Panc1 (cell line): ENCODE measurements around the gene LPP. TPM values are rescaled to one million over a fixed set of nuclear protein-coding genes. Genes with fewer than 3 reads are reported as not detected.

Experiments used
- ATAC-seq: fragments of 200-7000 bp; cut with Tn5 transposase; 2 replicates; pipeline ENCODE4 v1.9.1; 2020; ENCODE audit warnings: mild to moderate bottlenecking, moderate library complexity
- BruUV-seq: library from RNA; stranded (reverse); fragments of 400-500 nt; replicated peaks from 2 replicates; lab custom pipeline; 2021; lab: Mats Ljungman, UMichigan
- CTCF ChIA-PET: fragments of 300-600 bp; sonication (Branson Sonifier 250); formaldehyde crosslinking; loops from one replicate; lab custom pipeline; 2022; ENCODE audit warnings: antibody characterized with exemption; lab: Charles Lee
- POLR2A ChIA-PET: fragments of 300-600 bp; sonication (Branson Sonifier 250); formaldehyde crosslinking; loops from one replicate; lab custom pipeline; 2022; ENCODE audit warnings: antibody characterized with exemption; lab: Charles Lee
- DNase-seq: peaks from one replicate; pipeline ENCODE4 v3.0.0-alpha.2; 2010; ENCODE audit warnings: low read depth, low spot score
- H3K27ac ChIP-seq: 2 replicates; pipeline ENCODE4 v1.5.1; 2011; ENCODE audit warnings: mild to moderate bottlenecking, low read length, inconsistent platforms
- H3K27me3 ChIP-seq: fragments of 200-500 bp; sonication (Bioruptor generic); 2 replicates; pipeline ENCODE4 v1.6.0; 2014; ENCODE audit warnings: low read length, inconsistent platforms; ENCODE audit not compliant: control insufficient read depth, insufficient read depth
- H3K36me3 ChIP-seq: fragments of 200-500 bp; sonication (Bioruptor generic); 2 replicates; pipeline ENCODE4 v1.5.1; 2014; ENCODE audit warnings: inconsistent platforms, mild to moderate bottlenecking, low read length, moderate library complexity; ENCODE audit not compliant: control insufficient read depth, insufficient read depth
- H3K4me1 ChIP-seq: 2 replicates; pipeline ENCODE4 v1.5.1; 2011; ENCODE audit warnings: inconsistent platforms, mild to moderate bottlenecking, low read length, moderate library complexity; ENCODE audit not compliant: control insufficient read depth, insufficient read depth
- H3K4me3 ChIP-seq, 2 experiments: 2 replicates each; pipeline ENCODE4 v1.5.1; 2011 to 2012; ENCODE audit warnings: low read depth in 2 of 2, low read length in 2 of 2, mild to moderate bottlenecking in 2 of 2, inconsistent platforms in 1 of 2, moderate library complexity in 1 of 2
- H3K9me3 ChIP-seq: fragments of 200-500 bp; sonication (Bioruptor generic); 2 replicates; pipeline ENCODE4 v1.5.1; 2014; ENCODE audit warnings: low read depth, mild to moderate bottlenecking, inconsistent platforms, low read length, moderate library complexity; ENCODE audit not compliant: control insufficient read depth, insufficient read depth
- CTCF ChIP-seq: fragments of 450-650 bp; IDR thresholded peaks from 2 replicates; pipeline ENCODE4 v1.5.1; 2017; ENCODE audit warnings: mild to moderate bottlenecking
- POLR2AphosphoS5 ChIP-seq: IDR thresholded peaks from 2 replicates; pipeline ENCODE4 v1.6.1; 2012; ENCODE audit warnings: mild to moderate bottlenecking, low read depth, low read length, moderate library complexity
- SIN3A ChIP-seq: IDR thresholded peaks from 2 replicates; pipeline ENCODE4 v1.6.1; 2012; ENCODE audit warnings: low read depth, mild to moderate bottlenecking, low read length, moderate library complexity, borderline replicate concordance; ENCODE audit not compliant: insufficient read depth
- TCF7L2 ChIP-seq: IDR thresholded peaks from 2 replicates; pipeline ENCODE4 v1.6.1; 2011; ENCODE audit warnings: mild to moderate bottlenecking, low read depth, low read length, inconsistent platforms
- in situ Hi-C: cut with HindIII; loops from 2 replicates; pipeline ENCODE4 v1.10.0; 2016; ENCODE audit warnings: low sequenced_read_pairs, low pct_unique_long_range_greater_than_20kb
- intact Hi-C: fragments of 100-400 bp; cut with micrococcal nuclease; formaldehyde crosslinking; loops from one replicate; pipeline ENCODE4 v1.10.0; 2022; ENCODE audit not compliant: unreplicated experiment
- total RNA-seq: library from RNA; stranded (reverse); gene quantifications from one replicate; pipeline ENCODE4 v1.2.1, GENCODE V29; 2021; ENCODE audit not compliant: unreplicated experiment
- TF ChIP-seq, protein P1 (sequence below), 2 experiments: IDR thresholded peaks; 2 replicates each; pipeline ENCODE4 v1.6.1; 2011 to 2012; ENCODE audit warnings: low read depth in 2 of 2, control low read depth in 1 of 2, low read length in 1 of 2, mild to moderate bottlenecking in 1 of 2, moderate library complexity in 1 of 2; ENCODE audit not compliant: insufficient read depth in 1 of 2

LPP gene
- total RNA-seq, 1 experiment from 2014 or later, result 90.0 TPM

- Histone ChIP-seq H3K4me1 (no peaks in the 10 kb centered on the region), H3K36me3 (no peaks in the 10 kb centered on the region), H3K27me3 (no peaks in the 10 kb centered on the region), H3K27ac (no peak overlapping the region), H3K9me3 (no peaks in the 10 kb centered on the region), H3K4me3 (no peak overlapping the region)
- no TSS peak for BruUV-seq
- in situ Hi-C loops, result no loop called here
- DNase-seq (no peak), ATAC-seq (no peak)
- CTCF ChIA-PET, result no interaction called here
- POLR2A ChIA-PET, result no interaction called here
- intact Hi-C loops, result no loop called here
- TF ChIP-seq CTCF (no peak), POLR2AphosphoS5 (no peak), TCF7L2 (no peak), SIN3A (no peak)
- TF ChIP-seq, protein P1, sequence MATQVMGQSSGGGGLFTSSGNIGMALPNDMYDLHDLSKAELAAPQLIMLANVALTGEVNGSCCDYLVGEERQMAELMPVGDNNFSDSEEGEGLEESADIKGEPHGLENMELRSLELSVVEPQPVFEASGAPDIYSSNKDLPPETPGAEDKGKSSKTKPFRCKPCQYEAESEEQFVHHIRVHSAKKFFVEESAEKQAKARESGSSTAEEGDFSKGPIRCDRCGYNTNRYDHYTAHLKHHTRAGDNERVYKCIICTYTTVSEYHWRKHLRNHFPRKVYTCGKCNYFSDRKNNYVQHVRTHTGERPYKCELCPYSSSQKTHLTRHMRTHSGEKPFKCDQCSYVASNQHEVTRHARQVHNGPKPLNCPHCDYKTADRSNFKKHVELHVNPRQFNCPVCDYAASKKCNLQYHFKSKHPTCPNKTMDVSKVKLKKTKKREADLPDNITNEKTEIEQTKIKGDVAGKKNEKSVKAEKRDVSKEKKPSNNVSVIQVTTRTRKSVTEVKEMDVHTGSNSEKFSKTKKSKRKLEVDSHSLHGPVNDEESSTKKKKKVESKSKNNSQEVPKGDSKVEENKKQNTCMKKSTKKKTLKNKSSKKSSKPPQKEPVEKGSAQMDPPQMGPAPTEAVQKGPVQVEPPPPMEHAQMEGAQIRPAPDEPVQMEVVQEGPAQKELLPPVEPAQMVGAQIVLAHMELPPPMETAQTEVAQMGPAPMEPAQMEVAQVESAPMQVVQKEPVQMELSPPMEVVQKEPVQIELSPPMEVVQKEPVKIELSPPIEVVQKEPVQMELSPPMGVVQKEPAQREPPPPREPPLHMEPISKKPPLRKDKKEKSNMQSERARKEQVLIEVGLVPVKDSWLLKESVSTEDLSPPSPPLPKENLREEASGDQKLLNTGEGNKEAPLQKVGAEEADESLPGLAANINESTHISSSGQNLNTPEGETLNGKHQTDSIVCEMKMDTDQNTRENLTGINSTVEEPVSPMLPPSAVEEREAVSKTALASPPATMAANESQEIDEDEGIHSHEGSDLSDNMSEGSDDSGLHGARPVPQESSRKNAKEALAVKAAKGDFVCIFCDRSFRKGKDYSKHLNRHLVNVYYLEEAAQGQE (IDR thresholded peaks at IDR 0.05; ENCODE audit: insufficient read depth in 1 of 2, low read depth in 2 of 2, low read length in 1 of 2), result no peak
These were observed 637.4 kb downstream of the LPP start for GRCh38 chr3:188791311-188791710.

DNA sequence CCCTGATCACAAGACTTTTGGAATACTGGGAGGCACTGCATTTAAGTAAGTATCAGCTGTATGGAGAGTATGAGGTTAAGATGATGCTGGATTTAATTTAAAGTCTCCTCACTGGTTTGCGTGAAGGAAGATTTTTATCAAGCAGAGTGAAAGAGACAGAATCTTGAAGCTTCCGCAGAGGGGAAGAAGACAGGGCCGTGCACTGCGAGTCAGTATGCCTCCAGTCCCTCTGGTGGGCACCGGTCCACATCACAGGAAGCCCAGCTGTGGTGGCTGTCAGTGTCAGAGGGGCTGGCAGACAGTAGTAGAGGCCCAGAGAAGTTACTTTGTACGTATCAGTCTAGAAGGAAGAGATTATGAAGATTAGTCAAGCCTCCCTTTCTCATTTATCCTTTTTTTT, 638.8 kb downstream of the LPP start:
- ChIA-PET POLR2A (no interaction called here), CTCF (no interaction called here)
- no peak for DNase-seq
- H3K4me3 ChIP-seq, result no peak overlapping the region
- H3K27me3 ChIP-seq, result no peaks in the 10 kb centered on the region
- H3K36me3 ChIP-seq, result no peaks in the 10 kb centered on the region
- no peaks in the 10 kb centered on the region for H3K4me1 ChIP-seq
- BruUV-seq, result no TSS peak
- intact Hi-C loops, result no loop called here
- no peak overlapping the region for H3K27ac ChIP-seq
- H3K9me3 ChIP-seq, result no peaks in the 10 kb centered on the region
- ATAC-seq, result no peak
- TF ChIP-seq CTCF (no peak), POLR2AphosphoS5 (no peak), TCF7L2 (no peak), SIN3A (no peak)
- TF ChIP-seq, protein P1 (IDR thresholded peaks at IDR 0.05; ENCODE audit: insufficient read depth in 1 of 2, low read depth in 2 of 2, low read length in 1 of 2), result no peak
- in situ Hi-C loops, result no loop called here
